HG02610 (cell line): Measurements from ENCODE around the gene PTBP1.
A peak's percentile ranks its signal among the peaks of the same experiment; 100 is the strongest.

Experiments
- ATAC-seq: cut with Tn5 transposase; IDR thresholded peaks from one replicate; pipeline ENCODE4 v1.9.1; 2021; ENCODE audit warnings: mild to moderate bottlenecking, moderate library complexity; ENCODE audit not compliant: unreplicated experiment

Gene PTBP1

GRCh38 chr19:796692-797527, at the start of gene PTBP1:
TSS of gene PTBP1 (plus strand) at chr19:797452. CDS start at chr19:797498, 46 bp downstream.
- peak; percentile 79 for ATAC-seq

- ATAC-seq = no peak
Measured at GRCh38 chr19:748274-748598, 49.0 kb upstream of the PTBP1 start.

GRCh38 chr19:749811-750210, 47.4 kb upstream of the PTBP1 start:
- ATAC-seq = no peak

- ATAC-seq = no peak
Measured at GRCh38 chr19:750640-751423, 46.4 kb upstream of the PTBP1 start, which contains the start of gene MISP. TSS of gene MISP (plus strand) at chr19:751112. CDS start at chr19:756947, 5,835 bp downstream.

GRCh38 chr19:751501-752341, 45.5 kb upstream of the PTBP1 start:
- ATAC-seq = no peak

DNA sequence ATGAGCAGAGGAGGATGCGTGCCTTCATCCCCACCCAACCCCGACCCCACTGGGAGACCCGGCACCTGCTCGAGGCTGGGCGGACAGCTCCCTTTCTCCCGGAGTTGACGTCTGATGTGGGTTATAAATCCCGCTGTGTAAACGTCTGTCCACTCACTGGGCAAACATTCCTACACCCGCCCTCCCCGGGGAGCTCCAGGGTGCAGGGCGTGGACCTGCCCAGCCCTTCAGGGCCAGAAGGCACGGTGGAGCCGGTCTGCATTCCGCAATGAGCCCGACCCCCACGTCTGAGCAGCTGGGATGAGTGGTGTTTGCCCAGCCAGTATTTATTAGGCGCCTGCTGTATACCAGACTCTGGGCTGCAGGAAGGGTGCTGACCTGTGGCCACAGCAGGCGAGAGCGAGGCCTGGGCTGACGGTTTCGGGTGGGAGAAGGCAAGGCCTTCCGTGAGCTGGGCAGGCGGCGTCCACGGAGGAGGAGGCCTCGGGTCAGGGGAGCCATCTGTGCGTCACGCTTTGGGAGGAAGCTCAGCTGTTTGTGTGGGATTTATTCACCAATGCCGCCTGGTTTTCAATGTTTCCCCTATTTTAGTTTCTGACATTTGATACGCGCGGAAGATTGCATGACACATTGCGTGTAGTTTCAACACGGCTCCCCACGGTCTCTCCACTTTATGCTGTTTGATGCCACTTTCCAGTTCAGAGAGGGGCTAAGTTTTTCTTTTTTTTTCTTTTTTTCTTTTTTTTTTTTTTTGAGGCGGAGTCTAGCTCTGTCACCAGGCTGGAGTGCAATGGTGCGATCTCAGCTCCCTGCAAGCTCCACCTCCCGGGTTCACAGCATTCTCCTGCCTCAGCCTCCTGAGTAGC, 44.4 kb upstream of the PTBP1 start:
- no peak for ATAC-seq

GRCh38 chr19:754530-754929, 42.7 kb upstream of the PTBP1 start:
- ATAC-seq = no peak

DNA sequence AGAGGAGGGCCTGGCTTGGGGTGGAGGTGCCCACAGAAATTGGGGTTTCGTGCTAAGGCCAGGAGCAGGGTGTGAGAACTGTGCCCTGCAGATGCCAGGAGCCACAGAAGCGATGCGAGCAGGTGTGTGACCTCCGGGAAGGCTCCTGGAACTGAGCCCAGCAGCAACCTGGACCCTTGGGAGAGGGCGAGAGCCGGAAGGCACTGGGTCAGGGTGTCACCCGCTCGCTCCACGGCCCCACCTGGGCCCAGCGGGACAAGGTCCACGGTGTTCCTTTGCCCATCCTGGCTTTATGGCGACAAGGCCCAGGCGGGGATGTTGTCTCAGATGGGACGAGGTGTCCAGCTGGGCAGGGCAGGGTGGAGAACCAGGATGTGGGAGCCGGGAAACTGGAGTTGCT, 42.2 kb upstream of the PTBP1 start:
- no peak for ATAC-seq

GRCh38 chr19:756236-756635, 41.0 kb upstream of the PTBP1 start:
- ATAC-seq = no peak

- no peak for ATAC-seq
Measured at GRCh38 chr19:756821-757688, 40.2 kb upstream of the PTBP1 start.

DNA sequence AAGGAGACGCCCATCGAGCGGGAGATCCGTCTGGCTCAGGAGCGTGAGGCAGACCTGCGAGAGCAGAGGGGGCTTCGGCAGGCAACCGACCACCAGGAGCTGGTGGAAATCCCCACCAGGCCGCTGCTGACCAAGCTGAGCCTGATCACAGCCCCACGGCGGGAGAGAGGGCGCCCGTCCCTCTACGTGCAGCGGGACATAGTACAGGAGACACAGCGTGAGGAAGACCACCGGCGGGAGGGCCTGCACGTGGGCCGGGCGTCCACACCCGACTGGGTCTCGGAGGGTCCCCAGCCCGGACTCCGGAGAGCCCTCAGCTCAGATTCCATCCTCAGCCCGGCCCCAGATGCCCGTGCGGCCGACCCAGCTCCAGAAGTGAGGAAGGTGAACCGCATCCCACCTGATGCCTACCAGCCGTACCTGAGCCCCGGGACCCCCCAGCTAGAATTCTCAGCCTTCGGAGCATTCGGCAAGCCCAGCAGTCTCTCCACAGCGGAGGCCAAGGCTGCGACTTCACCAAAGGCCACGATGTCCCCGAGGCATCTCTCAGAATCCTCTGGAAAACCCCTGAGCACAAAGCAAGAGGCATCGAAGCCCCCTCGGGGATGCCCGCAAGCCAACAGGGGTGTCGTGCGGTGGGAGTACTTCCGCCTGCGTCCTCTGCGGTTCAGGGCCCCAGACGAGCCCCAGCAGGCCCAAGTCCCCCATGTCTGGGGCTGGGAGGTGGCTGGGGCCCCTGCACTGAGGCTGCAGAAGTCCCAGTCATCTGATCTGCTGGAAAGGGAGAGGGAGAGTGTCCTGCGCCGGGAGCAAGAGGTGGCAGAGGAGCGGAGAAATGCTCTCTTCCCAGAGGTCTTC, 39.2 kb upstream of the PTBP1 start:
- no peak for ATAC-seq

- no peak for ATAC-seq
Measured at GRCh38 chr19:763181-763580, 34.1 kb upstream of the PTBP1 start.

DNA sequence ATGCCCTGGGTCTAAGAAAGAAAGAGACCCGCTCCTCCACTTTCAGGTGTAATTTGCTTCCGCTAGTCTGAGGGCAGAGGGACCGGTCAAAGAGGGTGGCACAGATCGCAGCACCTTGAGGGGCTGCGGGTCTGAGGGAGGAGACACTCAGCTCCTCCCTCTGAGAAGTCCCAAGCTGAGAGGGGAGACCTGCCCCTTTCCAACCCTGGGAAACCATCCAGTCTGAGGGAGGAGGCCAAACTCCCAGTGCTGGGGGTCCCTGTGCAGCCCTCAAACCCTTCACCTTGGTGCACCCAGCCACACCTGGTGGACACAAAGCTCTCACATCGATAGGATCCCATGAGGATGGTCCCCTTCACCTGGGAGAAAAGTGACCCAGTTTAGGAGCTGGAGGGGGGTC, 33.4 kb upstream of the PTBP1 start:
- no peak for ATAC-seq

GRCh38 chr19:764301-764700, 33.0 kb upstream of the PTBP1 start:
- no peak for ATAC-seq

DNA sequence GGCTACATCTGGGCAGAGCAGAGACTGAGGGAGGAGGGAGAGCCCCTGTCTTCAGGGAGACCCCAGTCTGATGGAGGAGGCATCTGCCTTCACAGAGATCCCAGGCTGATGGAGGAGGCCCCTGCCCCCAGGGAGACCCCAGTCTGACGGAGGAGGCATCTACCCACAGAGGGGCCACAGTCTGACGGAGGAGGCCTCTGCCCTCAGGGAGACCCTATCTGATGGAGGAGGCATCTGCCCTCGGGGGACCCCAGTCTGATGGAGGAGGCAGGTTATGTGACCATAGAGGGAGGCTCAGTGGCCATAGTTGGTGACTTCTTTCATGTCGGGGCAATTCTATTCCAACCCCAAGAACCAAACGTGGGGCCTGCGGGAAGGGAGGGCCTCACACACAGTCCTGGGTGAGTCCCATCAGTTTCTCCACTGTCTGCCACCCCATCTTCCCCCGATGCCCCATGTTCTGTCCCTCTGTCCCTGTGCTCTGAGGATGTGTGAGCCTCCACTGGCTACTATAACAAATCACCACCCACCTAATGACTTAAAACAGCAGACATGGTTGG, 32.0 kb upstream of the PTBP1 start:
- no peak for ATAC-seq

- ATAC-seq = no peak
Measured at GRCh38 chr19:768424-768823, 28.8 kb upstream of the PTBP1 start.

- no peak for ATAC-seq
Measured at GRCh38 chr19:769616-770015, 27.6 kb upstream of the PTBP1 start.

DNA sequence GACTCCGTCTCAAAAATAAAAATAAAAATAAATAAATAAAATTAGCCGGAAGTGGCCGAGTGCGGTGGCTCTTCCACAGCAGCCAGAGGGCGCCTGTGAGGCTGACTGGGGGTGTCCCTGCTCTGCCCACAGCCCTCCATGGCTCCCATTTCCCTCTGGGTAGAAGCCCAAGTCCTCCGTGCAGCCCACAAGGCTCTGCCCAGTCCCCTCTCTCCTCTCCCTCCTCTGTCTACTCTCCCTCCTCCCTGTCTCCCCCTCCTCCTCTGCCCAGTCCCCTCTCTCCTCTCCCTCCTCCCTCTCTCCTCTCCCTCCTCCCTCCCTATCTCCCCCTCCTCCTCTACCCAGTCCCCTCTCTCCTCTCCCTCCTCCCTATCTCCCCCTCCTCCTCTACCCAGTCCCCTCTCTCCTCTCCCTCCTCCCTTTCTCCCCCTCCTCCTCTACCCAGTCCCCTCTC, 25.9 kb upstream of the PTBP1 start:
- no peak for ATAC-seq
